Stimulated activated CD4-positive, alpha-beta T cell treated with anti-CD3 and anti-CD28 coated beads, TNF-alpha, amount 100 ng/mL, for 1 hour (primary cell): Measurements from ENCODE around the gene ATXN7L1.

Experiments used
- DNase-seq, 3 donors: peaks; one replicate each; pipeline ENCODE4 v3.0.0-alpha.2; 2020; ENCODE audit warnings: low read depth in 3 of 3, low spot score in 1 of 3

Gene ATXN7L1

GRCh38 chr7:105589356-105590077, 286.9 kb downstream of the ATXN7L1 start:
- DNase-seq, result peak; percentile 2 to 14 (median 4)

- no peak for DNase-seq
These were observed 288.3 kb downstream of the ATXN7L1 start for GRCh38 chr7:105587909-105588635.

DNA sequence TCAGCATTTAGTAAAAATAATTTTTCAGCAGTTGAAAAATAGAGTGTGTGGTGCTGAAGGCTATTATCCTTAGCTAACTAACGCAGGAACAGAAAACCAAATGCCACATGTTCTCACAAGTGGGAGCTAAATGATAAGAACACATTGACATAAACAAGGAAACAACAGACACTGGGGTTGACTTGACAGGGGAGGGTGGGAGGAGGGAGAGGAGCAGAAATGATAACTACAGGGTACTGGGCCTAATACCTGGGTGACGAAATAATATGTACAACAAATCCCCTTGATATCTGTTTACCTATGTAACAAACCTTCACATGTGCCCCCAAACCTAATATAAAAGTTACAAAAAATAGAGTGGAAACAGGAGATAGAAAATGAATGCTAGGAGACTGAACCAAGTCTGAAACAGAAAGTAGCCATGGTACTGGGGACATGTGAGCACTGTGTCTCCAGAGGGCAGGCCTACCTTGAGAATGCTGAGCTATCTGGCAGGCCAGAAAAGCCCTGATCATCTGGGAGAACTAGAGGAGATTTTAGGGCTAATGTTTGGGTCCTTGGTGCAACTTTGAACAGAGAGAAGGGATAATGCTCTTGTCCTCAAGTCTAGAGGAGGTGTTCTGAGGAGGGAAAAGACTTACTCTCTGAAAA, 290.4 kb downstream of the ATXN7L1 start:
- no peak for DNase-seq

GRCh38 chr7:105584165-105584564, 292.2 kb downstream of the ATXN7L1 start:
- DNase-seq, result no peak

DNA sequence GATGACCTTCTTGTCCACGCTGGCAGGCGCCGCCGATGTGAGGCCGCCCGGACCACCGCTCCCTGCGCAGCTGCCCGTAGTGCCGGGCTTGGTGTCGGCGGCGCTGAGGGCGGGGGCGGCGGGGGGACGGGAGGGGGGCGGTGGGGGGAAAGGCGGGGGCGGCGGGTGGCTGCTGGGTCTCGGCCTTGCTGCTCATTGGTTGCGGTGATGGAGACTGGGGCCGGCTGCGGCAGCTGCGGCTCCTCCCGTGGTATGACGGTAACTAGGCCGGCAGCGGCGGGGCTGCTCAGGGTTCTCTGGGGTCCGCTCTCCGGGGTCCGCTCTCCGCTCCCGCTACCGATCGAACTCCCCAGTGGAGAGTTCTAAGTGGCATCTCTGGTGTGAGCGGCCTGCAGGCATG, 293.3 kb downstream of the ATXN7L1 start:
- no peak for DNase-seq

DNA sequence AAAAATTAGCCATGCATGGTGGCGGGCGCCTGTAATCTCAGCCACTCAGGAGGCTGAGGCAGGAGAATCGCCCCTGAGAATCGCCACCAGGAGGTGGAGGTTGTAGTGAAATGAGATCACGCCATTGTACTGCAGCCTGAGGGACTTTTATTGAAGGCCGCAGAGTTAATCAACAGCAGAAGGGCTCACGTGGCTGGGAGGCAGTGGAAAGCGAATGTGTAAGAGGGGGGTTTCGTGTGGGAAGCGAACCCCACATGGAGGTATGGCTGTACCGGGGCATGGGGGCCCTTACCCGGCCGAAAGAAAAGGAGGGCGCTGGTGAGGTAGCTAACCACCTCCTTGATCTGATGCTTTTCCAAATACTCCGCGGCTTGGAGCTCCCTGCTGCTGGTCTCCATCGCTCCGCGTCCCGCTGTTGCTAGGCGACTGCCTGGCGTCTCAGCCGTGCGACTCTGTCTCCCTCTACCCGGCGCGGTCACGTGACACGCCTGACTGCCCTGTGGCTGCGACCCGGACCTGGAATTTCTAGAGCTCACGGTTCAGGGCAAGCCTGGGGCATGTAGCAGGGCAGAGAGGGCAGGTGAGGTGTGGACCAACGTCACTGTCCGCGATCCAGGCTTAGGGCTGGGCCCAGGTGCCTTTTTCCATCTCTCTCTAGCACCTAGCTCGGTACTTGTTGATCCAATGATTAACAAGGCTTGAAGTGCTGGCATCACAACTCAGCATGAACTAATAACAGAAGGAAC, 295.2 kb downstream of the ATXN7L1 start, which contains the start of gene EFCAB10:
EFCAB10 (minus strand) TSS at position 428 of the 746 bp plus-strand sequence; CDS start at position 398, 30 bp downstream.
- peak in 1 of 3 donors; percentile 14 for DNase-seq

DNA sequence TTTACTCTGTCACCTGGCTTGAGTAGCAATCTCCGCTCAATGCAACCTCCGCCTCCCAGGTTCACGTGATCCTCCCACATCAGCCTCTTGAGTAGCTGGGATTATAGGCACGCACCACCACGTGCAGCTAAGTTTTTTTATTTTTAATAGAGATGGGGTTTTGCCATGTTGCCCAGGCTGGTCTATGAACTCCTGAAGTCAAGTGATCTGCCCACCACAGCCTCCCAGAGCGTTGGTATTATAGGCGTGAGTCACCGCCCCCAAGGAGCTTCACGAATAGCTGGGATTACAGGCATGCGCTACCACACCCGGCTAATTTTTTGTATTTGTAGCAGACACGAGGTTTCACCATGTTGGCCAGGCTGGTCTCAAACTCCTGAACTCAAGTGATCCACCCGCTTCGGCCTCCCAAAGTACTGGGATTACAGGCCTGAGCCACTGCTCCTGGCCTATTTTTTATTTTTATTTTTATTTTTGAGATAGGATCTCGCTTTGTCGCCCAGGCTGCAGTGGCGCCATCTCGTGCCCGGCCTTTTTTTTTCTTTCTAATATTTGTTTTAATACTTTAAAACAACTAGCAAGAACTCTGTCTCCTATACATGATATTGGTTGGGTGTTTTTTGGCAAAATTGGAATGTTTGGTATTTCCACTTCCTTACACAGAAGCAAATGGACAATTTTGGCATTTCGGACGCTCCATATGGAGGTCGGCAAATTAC, 296.2 kb downstream of the ATXN7L1 start:
- DNase-seq, result no peak

- DNase-seq, result no peak
These were observed 297.9 kb downstream of the ATXN7L1 start for GRCh38 chr7:105578496-105578895.

DNA sequence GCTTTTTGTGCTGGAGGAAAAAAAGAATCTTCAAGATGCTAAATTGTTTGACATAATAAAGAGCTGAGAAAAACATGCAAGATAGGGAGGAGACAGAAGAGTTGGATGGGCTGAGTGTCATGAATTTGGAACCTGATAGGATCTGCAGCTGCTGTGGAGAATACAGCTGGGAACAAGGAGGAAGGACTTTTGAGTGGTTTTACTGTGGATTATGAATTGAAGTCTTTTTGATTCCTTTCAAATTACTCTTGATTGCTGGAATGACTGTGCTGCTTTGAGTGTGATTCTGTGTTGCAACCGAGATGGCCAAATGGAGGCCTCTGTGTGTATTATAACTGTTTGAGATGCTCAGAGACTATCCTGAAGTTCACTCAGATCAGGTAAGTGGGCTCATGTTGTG, 299.1 kb downstream of the ATXN7L1 start:
- DNase-seq, result no peak

DNA sequence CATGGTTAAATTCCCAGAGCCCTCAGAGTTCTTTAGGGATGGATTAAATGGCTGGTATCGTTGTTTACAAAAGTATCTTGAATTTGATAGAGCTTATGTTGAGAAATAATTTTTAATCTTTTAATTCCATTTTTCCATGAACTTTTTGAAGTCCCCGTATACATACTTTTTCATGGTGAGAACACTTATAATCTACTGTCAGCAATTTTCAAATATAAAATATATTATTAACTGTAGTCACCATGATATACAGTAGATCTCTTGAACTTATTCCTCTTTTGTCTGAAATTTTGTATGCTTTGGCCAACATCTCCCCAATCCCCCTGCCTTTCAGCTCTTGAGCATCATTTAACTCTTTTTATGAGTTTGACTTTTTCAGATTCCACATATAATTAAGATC, 304.5 kb downstream of the ATXN7L1 start:
- DNase-seq, result no peak

DNA sequence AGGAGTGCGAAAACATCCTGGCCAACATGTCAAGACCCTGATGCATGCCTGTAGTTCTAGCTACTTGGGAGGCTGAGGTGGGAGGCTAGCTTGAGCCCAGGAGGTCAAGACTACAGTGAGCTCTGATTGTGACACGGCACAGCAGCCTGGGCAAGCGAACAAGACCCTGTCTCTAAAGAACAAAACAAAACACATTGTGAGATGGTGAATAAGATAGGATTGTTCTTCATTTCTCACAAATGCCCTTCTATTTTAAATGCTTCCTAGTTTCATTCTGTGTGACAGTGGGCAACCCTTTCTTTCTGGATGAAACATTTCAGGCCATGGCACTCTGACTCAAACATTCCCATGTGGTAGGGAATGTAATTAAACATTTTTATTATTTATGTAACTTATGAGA, 308.6 kb downstream of the ATXN7L1 start:
- no peak for DNase-seq

GRCh38 chr7:105567024-105567423, 309.4 kb downstream of the ATXN7L1 start:
- DNase-seq, result no peak

DNA sequence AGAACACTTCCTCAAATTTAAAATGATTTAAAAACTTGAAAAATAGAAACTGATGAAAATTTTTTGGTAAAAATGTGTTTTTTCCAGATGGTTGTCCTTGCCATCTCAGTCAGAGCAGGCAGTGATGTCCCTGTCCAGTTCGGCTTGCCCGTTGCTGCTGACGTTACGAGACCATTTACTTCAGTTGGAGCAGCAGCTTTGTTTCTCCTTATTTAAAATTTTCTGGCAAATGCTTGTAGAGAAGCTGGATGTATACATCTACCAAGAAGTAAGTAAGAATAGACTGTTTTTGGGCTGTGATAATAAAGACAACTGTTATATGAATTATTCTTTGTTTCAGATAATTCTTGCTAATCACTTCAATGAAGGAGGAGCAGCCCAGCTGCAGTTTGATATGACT, 311.2 kb downstream of the ATXN7L1 start:
- no peak for DNase-seq

DNA sequence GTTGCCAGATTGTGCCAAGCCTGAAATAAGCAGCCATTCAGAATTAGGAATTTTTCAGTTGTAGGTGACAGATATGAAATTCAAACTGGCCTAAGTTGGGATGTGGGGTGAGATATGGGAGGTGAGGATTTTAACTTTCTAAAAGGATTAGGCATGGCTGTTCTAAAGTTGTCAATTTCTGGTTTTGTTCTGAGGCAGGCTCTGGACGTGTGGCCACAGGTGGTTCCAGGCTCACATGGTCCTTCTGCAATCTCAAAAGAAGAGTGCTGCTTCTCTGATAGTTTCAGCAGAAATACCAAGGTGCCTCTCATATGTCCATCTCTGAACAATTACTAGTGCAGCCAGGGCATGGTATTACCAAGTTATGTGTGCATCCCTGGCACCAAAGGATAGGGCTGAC, 316.5 kb downstream of the ATXN7L1 start:
- DNase-seq, result no peak
